HEK293T (cell line): ENCODE measurements around the gene ZNF831.

ENCODE experiments used
- CTCF ChIA-PET: fragments of 350-600 bp; formaldehyde crosslinking; extraction: SDS; loops from one replicate; lab custom pipeline; 2021; ENCODE audit warnings: antibody characterized with exemption, inconsistent platforms; lab: Yijun Ruan, JAX
- POLR2A ChIA-PET: fragments of 350-600 bp; formaldehyde crosslinking; extraction: SDS; loops from one replicate; lab custom pipeline; 2020; ENCODE audit warnings: antibody characterized with exemption, inconsistent platforms; lab: Yijun Ruan, JAX
- DNase-seq: peaks from one replicate; pipeline ENCODE4 v3.0.0; 2012; ENCODE audit warnings: mixed read lengths; ENCODE audit errors: extremely low spot score
- ARNT ChIP-seq: fragments of 450-650 bp; IDR thresholded peaks from 2 replicates; pipeline ENCODE4 v1.6.1; 2017; ENCODE audit warnings: mild to moderate bottlenecking
- BHLHE40 ChIP-seq: fragments of 450-650 bp; IDR thresholded peaks from 2 replicates; pipeline ENCODE4 v1.6.1; 2016; ENCODE audit warnings: mild to moderate bottlenecking, moderate library complexity, borderline replicate concordance
- CTBP1 ChIP-seq: fragments of 450-650 bp; IDR thresholded peaks from 2 replicates; pipeline ENCODE4 v1.6.1; 2016; ENCODE audit warnings: borderline replicate concordance
- ELF4 ChIP-seq: fragments of 450-650 bp; IDR thresholded peaks from 2 replicates; pipeline ENCODE4 v1.6.1; 2017; ENCODE audit warnings: antibody characterized with exemption
- FOXA1 ChIP-seq: fragments of 450-650 bp; IDR thresholded peaks from 2 replicates; pipeline ENCODE4 v1.6.1; 2016; ENCODE audit warnings: mild to moderate bottlenecking
- FOXK2 ChIP-seq: fragments of 450-650 bp; IDR thresholded peaks from 2 replicates; pipeline ENCODE4 v1.6.1; 2016; ENCODE audit warnings: mild to moderate bottlenecking
- FOXM1 ChIP-seq: fragments of 450-650 bp; IDR thresholded peaks from 2 replicates; pipeline ENCODE4 v1.6.1; 2017; ENCODE audit warnings: mild to moderate bottlenecking, borderline replicate concordance
- HDGF ChIP-seq: fragments of 450-650 bp; IDR thresholded peaks from 2 replicates; pipeline ENCODE4 v1.6.1; 2017; ENCODE audit warnings: antibody characterized with exemption, borderline replicate concordance
- L3MBTL2 ChIP-seq: fragments of 450-650 bp; conservative IDR thresholded peaks from 2 replicates; pipeline ENCODE4 v1.6.1; 2016; ENCODE audit warnings: mild to moderate bottlenecking
- LEF1 ChIP-seq: fragments of 450-650 bp; IDR thresholded peaks from 2 replicates; pipeline ENCODE4 v1.6.1; 2017; ENCODE audit warnings: mild to moderate bottlenecking, borderline replicate concordance
- NFRKB ChIP-seq: fragments of 450-650 bp; IDR thresholded peaks from 2 replicates; pipeline ENCODE4 v1.6.1; 2016; ENCODE audit warnings: mild to moderate bottlenecking, moderate library complexity
- PKNOX1 ChIP-seq: fragments of 450-650 bp; IDR thresholded peaks from 2 replicates; pipeline ENCODE4 v1.6.1; 2016
- SP1 ChIP-seq: fragments of 450-650 bp; IDR thresholded peaks from 2 replicates; pipeline ENCODE4 v1.6.1; 2017
- SUZ12 ChIP-seq: fragments of 450-650 bp; IDR thresholded peaks from 2 replicates; pipeline ENCODE4 v1.6.1; 2016; ENCODE audit warnings: mild to moderate bottlenecking
- TARDBP ChIP-seq: fragments of 450-650 bp; IDR thresholded peaks from 2 replicates; pipeline ENCODE4 v1.6.1; 2016
- ZNF384 ChIP-seq: fragments of 450-650 bp; IDR thresholded peaks from 2 replicates; pipeline ENCODE4 v1.6.1; 2016

ZNF831 gene

GRCh38 chr20:59207742-59208357 is 44.2 kb downstream of the ZNF831 start:
- DNase-seq, result peak; percentile 56
- TF ChIP-seq ZNF384 (no peak), NFRKB (no peak)
- ChIA-PET CTCF (interaction anchor here (0.7 to 1.7 kb wide), 6 partner anchors 11 to 288 kb away, joined by 3 to 7 read pairs (median 4); no protein-coding TSS in a partner anchor), POLR2A (interaction anchor here (0.7 kb wide), 1 partner anchor 120 kb away, joined by 3 read pairs; no protein-coding TSS in a partner anchor)

- CTCF ChIA-PET, result no interaction called here
- no peak for DNase-seq
- POLR2A ChIA-PET, result no interaction called here
- TF ChIP-seq SUZ12, result no peak
- no peak for TF ChIP-seq PKNOX1
- no peak for TF ChIP-seq L3MBTL2
- no peak for TF ChIP-seq LEF1
- TF ChIP-seq FOXM1, result no peak
- TF ChIP-seq FOXK2, result no peak
- no peak for TF ChIP-seq FOXA1
- no peak for TF ChIP-seq HDGF
- no peak for TF ChIP-seq ARNT
- TF ChIP-seq ZNF384, result no peak
- no peak for TF ChIP-seq BHLHE40
Observed at GRCh38 chr20:59210186-59210585, 46.6 kb downstream of the ZNF831 start.

GRCh38 chr20:59211208-59211765 is 47.7 kb downstream of the ZNF831 start:
- TF ChIP-seq FOXK2, result no peak
- TF ChIP-seq SP1, result no peak
- DNase-seq, result no peak
- ChIA-PET POLR2A (no interaction called here), CTCF (no interaction called here)

- no peak for DNase-seq
- ChIA-PET POLR2A (no interaction called here), CTCF (interaction anchor here (1.6 kb wide), 1 partner anchor 8 kb away, joined by 3 read pairs; no protein-coding TSS in a partner anchor)
- no peak for TF ChIP-seq CTBP1
- TF ChIP-seq BHLHE40, result no peak
- TF ChIP-seq PKNOX1, result no peak
- no peak for TF ChIP-seq NFRKB
- no peak for TF ChIP-seq TARDBP
- no peak for TF ChIP-seq HDGF
- no peak for TF ChIP-seq ZNF384
- TF ChIP-seq SUZ12, result no peak
- no peak for TF ChIP-seq LEF1
- TF ChIP-seq L3MBTL2, result no peak
- no peak for TF ChIP-seq ARNT
Observed at GRCh38 chr20:59214073-59214472, 50.5 kb downstream of the ZNF831 start.

GRCh38 chr20:59214606-59215547 is 51.3 kb downstream of the ZNF831 start:
- POLR2A ChIA-PET, result no interaction called here
- no peak for TF ChIP-seq FOXA1
- TF ChIP-seq HDGF, result no peak
- no peak for TF ChIP-seq FOXM1
- no peak for TF ChIP-seq CTBP1
- TF ChIP-seq ZNF384, result no peak
- no peak for TF ChIP-seq BHLHE40
- TF ChIP-seq ELF4, result no peak
- TF ChIP-seq ARNT, result no peak
- no peak for TF ChIP-seq NFRKB
- TF ChIP-seq PKNOX1, result no peak
- TF ChIP-seq L3MBTL2, result no peak
- no peak for TF ChIP-seq LEF1
- TF ChIP-seq FOXK2, result no peak
- TF ChIP-seq SUZ12, result no peak
- TF ChIP-seq SP1, result no peak
- TF ChIP-seq TARDBP, result no peak
- DNase-seq, result no peak
- CTCF ChIA-PET, result interaction anchor here (0.6 kb wide), 1 partner anchor 936 kb away, joined by 4 read pairs; no protein-coding TSS in a partner anchor

- CTCF ChIA-PET, result no interaction called here
- no peak for DNase-seq
- POLR2A ChIA-PET, result no interaction called here
- TF ChIP-seq SUZ12 (no peak), FOXM1 (no peak), SP1 (no peak), L3MBTL2 (no peak), HDGF (no peak), FOXK2 (no peak), CTBP1 (no peak), TARDBP (no peak), NFRKB (no peak), PKNOX1 (no peak), ARNT (no peak), LEF1 (no peak), ELF4 (no peak), ZNF384 (no peak), BHLHE40 (no peak), FOXA1 (no peak)
Observed at GRCh38 chr20:59217173-59217572, 53.6 kb downstream of the ZNF831 start.
